Stimulated activated CD4-positive, alpha-beta T cell treated with anti-CD3 and anti-CD28 coated beads, Interleukin-12 subunit alpha, Interleukin-12 subunit beta, amount 100 ng/mL, for 24 hours (primary cell): ENCODE data around the gene DNMBP.
"Not testable (repeated sequence)": the region's sequence is repeated elsewhere in the genome, so short reads cannot be mapped to it uniquely, and the experiment has no call there.

Source experiments
- DNase-seq, 2 experiments: peaks; one replicate each; pipeline ENCODE4 v3.0.0-alpha.2; 2020; ENCODE audit warnings: low read depth in 2 of 2

The DNMBP gene

DNA sequence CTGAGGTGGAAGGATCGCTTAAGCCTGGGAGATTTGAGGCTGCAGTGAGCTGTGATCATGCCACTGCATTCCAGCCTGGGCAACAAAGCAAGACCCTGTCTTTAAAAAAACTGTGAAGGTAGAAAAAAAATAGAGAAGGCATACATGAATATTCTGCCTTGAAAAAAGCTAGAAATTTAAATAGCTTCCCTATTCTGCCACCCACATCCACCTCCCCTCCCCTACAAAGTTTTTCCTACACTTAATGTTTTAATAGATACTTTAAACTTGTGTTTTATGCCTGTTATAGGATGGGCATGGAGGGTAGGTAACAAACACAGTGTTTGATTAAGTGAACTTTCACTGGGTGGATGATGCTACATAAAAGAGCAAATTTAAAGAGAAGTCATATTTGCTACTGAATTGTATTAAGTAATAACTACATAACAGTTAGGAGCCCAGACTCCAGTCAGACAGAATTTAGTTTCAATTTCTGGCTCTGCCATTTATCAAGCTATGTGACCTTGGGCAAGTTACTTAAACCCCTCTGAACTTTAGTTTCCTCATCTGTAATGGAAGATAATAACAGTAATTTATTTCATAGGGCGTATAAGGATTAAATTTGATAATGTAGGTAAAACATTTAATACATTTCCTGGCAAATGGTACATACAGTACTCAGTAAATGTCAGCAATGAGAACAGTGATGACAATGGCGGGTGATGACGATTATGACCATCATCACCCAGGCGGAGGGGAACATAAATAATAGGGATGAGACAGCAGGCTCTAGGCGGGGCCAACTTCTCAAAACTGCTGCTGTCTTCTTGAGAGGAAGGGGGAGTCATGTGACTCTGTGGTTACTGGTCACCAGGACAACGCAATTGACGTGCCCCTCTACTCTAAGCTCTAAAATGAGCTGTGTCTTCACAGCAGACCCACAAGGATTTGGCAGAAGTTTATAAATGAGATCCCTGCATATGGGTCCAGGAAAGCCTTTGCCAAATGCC lies 15.8 kb downstream of the DNMBP start:
- peak; percentile 11 to 29 for DNase-seq

DNA sequence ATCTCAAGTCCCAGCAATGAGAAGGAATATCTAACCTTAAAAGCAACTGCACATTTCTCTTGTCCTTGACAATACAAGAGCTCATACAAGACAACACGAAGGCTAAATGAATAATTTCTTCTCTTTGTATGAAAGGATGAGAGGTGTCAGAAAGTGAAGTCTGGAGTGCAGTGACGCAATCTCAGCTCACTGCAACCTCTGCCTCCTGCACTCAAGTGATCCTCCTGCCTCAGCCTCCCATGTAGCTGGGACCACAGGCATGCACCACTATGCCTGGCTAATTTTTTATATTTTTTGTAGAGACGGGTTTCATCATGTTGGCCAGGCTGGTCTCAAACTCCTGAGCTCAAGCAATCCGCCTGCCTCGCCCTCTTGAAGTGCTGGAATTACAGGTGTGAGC lies 24.1 kb downstream of the DNMBP start:
- not testable (repeated sequence) for DNase-seq

DNA sequence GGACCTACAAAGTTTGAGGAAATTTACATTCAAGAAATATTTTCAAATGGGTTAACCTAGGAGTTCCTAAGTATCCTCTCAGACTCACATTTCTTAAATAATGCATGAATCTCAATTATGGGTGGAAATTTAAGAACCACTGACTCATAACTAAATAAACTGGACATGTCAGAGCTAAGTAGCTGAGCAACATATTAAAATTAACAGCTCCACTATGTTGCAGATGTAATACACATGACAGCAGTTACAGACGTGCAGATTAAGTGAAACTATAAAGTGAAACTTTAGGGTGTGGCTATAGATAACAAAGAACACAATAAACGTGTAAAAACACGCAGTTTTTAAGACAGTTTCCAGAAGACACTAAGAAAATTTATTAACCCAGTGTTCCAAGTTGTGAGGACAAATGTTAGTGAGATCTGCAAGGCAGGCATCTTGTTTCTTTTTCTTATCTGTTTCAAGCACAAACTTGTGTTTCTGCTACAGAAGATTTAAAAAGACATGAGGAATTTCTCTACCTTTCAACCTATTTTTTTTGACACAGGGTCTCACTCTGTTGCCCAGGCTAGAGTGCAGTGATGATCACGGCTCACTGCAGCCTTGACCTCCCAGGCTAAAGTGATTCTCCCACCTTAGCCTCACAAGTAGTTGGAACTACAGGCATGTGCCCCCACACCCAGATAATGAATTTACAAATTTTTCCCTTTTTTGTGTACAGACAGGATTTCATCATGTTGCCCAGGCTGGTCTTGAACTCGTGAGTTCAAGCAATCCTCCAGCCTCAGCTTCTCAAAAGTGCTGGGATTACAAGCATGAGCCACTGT lies 25.3 kb downstream of the DNMBP start:
- DNase-seq: no peak

DNA sequence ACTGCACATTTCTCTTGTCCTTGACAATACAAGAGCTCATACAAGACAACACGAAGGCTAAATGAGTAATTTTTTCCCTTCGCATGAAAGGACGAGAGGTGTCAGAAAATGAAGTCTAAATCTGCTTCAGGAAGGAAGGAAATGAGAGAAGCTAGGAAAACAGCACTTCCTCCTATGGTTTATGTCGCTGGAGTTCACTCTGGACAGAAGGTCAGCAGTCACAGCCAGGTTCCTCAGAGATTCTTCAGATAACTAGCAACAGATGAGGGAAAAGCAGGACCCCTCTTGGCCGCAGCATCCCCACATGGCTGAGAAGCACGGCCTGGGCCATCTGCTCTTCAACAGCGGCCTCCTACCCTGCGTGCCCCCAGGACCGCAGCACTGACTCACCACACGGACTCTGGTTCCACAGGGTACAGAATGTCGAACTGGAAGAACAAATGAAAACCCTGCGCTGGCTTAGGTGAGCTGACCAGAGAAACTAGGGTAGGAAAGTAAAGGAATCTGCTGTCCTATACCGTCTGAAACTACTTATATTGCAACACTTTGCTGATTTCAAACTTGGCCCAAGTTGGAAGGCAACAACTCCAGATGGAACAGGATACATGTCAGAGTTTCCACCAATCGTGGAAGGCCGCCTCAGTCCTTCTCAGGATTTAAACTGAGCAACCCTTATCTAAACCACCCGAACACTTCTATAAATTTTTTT lies 26.3 kb downstream of the DNMBP start:
- DNase-seq: no peak

DNA sequence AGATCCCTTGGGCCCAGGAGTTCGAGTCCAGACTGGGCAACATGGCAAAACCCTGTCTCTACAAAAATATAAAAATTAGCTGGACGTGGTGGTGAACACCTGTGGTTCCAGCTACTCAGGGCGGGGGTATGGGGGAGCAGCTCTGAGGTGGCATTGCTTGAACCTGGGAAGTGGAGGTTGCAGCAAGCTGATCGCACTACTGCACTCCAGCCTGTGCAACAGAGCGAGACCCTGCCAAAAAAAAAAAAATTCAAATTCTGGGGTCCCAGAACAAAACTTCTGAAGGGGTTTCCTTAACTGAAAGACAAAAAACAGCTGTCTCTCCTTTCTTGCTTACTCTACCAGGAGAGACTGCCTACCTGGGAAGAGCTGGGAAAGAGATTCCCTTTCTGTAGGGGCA lies 27.0 kb downstream of the DNMBP start:
- no peak for DNase-seq

DNA sequence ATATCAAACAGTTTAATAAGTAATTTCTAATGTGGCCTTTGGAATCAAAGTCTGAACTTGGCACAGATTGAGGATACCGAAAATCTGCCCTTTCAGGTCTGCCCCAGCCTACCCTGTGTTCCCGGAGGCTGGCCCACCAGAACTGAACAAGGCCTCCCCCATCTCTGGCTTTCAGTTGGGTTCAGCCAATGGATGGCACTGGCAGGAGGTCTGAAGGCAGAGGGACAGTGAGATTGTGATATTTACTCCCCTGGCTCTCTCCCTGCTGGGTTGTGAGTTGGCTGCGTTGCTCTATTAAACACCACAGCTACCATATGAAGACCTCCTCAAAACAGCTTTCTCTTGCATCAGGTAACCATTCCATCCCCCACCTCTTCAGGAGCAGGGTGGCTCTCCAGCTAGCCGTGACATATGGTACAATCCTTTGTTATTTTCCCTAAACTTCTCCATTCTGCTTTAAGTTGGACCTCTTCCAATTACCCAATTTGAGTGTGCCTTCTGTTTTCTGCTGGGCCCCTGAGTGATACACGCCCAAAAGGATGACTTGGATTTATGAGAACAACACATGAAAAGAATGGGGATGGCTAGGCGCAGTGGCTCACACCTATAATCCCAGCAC lies 28.1 kb downstream of the DNMBP start:
- no peak for DNase-seq

DNA sequence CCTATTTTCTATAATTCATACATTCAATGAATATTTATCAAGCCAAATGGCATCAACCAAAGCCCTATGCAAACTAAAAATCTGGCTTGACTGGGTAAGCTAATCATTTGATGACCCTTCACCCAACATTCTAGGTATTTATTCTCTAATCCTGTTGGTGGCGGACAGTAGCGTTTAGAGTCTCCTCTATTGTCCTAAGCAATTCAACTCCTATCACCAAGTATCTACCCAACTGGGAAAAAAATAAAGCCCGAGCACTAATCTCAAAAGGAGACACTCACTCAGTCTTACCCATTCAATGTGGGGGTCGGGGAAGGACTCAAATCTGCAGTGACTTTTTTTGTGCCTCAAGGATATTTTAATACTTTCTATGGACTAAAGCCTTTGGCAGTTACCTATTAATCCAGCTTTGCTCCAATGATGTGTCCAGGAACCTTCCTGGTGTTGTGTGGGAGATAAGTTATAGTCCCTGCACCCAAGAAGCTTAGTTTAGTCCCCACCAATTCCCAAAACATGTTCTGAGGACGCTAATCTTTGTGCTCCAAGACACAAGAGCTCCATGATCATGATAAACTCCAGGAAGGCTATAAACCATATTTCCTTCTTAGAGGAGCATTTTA lies 30.6 kb downstream of the DNMBP start:
- DNase-seq: no peak

DNA sequence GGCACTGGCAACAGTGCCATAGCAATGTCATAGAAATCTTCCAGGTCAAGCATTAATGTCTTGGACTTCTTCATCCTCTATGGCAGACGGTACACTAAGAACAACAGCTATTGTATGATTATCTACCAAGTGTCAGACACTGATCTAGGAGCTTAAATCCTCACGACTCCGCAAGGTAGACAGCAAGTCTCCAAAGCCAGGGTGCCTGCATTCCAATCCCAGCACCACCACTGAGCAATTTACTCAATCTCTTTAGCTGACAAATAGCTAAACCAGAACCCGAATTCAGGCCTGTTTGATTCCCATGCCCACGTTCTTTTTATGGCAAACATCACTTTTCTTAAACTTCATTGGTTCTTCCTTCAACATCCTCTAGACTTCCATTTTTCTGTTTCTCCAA lies 31.8 kb downstream of the DNMBP start:
- no peak for DNase-seq

DNA sequence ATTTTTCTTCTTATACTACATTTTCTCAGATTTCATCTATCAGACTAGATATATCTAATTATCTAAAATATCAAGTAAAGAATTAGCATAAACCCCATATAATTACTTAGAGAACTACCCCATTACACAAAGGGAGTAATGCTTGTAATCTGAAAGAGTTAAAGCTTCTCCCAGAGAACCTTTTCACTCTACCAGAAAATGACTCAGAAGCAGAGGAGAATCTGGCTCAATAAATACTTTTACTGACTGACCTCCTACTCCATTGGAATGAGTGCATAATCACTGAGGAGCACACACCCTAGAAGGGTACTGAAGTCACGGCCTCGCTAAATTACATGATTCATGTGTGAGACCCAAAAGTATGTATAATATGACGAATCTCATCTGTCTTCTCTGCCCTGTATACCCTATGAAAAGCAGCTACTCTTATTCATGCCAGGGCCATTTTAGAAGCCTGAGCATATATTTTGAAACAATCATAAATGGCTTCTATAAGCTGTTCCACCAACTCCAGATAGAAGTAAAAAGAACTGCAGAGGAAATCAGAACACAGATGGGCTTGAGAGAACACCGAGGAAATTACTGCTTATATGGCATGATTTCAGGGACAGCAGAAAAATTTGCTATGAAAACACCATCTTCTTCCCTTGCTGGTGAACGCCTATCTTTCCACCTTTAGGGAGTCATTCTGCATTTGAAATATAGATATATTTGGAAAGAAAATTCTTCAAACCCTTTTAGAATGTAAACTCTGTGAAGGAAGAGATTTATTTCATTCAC lies 32.7 kb downstream of the DNMBP start:
- no peak for DNase-seq

DNA sequence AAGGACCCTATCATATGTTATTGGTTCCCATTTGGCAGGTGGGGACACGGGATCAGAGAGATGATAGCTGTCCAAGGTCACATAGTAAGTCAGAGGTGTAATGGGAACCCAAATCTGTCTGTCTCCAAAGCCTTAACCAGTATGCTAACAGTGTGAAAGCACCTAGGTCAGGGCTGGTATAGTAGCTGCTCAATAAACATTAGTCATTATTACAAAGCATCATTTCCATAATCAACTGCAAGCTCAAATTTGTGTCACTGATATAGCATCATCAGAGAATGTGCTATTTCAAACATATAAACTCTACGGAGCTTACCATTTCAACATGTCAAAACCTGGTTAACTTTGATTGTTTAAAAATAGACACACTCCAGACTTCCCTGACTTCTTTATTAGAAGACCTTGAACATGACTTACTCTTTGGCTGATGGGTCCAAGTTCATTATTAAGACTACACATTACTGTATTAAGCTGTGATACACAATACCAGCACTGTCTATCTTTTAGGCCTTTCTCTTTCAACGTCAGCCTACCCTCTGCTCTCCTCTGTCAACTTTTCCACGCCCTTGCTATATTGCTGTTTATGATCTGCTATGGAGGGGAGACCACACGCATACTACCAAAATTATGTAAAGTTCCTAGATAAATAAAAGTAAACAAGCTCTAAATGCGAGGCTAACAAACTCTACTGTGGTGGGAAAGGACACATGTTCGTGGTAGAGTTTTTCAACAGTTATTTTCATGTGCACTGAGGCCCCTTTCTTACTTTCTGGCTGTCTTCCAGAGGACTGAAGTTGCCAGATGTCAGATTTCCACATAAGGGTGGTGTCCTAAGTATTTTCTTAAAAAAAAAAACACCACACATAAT lies 33.6 kb downstream of the DNMBP start:
- no peak for DNase-seq

DNA sequence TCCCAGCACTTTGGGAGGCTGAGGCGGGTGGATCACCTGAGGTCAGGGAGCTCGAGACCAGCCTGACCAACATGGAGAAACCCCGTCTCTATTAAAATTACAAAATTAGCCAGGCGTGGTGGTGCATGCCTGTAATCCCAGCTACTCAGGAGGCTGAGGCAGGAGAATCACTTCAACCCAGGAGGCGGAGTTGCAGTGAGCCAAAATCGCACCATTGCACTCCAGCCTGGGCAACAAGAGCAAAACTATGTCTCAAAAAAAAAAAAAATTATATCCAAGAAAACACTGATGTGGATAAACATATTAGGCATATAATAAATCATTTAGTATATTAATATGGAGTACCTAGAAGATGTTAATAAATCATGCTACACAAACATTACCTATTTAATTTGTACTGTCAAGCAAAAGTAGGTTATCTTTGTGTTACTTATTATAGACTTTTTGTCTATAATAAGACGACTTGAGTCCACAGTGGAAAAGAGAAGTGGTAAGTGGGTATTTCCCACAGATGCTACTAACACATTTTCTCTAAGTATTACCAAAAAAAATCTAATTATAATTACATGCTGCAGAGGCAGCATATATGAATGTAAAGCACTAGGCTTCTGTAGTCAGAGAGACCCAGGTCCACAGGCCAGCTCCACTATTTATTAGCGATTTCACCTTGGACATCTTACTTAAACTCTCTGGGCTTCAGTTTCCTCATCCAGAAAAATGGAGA lies 34.5 kb downstream of the DNMBP start:
- no peak for DNase-seq

DNA sequence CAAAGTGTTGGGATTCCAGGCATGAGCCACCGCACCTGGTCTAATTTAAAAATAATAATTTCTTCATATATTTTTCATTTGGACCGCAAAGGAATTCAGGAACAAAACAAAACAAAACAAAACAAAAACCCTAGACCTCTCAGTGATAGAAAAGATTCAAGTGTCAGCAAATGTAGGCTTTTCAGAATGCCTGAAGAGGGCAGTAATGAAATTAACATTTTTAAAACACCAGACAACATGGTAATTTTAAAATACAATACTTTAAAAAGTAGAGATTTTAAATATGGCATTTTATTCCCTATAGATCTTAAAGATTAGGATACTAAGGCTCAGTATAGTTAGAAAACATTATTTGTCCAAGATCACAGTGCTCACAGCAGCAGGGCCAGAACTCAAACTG lies 36.6 kb downstream of the DNMBP start:
- no peak for DNase-seq

DNA sequence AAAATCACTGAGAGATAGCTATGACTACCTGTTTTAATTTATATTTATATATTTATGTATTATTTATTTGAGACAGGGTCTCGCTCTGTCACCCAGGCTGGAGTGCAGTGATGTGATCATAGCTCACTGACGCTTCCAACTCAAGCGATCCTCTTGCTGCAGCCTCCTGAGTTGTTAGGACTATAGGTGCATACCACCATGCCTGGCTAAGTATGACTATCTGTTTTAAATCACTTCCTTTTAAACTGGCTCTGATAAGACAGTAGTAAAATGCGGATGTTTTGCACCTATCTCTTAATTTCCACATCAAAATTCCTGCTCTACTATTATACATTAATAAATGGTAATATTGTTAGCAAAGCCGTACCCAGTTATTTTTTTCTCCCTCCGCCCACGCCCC lies 41.8 kb downstream of the DNMBP start:
- DNase-seq: no peak

DNA sequence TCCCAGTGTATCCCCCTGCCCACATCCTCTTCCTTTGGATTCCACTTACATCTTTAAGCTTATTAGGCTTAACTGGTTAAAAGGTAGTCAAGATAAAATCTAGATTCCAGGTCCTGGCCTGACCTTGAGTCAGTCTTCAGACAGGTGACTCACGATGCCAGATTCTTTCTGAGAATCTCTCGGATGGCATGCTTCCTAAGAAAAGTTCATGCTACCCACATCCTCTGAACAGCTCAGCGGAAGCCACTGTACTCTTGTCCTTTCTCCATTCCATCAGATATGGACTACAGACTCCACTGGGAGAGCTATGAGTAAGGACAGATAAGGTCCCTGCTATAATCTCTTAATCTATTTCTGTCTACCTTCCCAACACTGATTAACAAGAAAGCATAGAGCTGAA lies 43.4 kb downstream of the DNMBP start:
- DNase-seq: no peak

DNA sequence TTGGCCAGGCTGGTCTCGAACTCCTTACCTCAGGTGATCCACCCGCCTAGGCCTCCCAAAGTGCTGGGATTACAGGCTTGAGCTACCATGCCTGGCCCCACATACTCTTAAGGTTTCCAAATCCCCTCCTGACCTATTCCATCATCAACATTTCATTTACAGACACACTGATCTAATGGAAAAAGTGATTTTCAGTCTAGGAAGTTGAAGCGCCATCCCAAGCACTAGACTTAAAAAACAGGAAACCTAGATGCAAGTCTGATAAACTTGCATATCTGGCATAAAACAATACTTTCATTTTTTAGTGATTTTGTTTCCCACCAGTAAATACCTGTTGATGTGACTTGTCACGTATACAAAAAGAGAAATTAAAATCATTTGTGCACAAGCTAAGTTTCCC lies 44.0 kb downstream of the DNMBP start:
- DNase-seq: no peak

DNA sequence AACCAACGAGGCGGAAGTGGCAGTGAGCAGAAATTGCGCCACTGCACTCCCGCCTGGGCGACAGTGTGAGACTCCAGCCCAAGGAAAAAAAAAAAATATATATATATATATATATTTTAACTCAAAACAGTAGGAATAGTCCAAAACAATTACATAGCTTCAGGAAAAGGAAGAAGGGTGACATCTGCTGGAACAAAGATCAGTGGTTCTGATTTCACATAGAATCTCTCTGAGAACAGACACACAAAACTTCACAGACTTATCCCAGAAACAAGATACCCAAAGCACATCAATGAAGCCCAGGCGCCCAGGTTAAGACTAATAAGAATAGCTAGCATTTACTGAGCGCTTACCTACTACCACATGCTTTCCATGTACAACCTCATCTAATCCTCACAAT lies 45.0 kb downstream of the DNMBP start:
- DNase-seq: no peak

DNA sequence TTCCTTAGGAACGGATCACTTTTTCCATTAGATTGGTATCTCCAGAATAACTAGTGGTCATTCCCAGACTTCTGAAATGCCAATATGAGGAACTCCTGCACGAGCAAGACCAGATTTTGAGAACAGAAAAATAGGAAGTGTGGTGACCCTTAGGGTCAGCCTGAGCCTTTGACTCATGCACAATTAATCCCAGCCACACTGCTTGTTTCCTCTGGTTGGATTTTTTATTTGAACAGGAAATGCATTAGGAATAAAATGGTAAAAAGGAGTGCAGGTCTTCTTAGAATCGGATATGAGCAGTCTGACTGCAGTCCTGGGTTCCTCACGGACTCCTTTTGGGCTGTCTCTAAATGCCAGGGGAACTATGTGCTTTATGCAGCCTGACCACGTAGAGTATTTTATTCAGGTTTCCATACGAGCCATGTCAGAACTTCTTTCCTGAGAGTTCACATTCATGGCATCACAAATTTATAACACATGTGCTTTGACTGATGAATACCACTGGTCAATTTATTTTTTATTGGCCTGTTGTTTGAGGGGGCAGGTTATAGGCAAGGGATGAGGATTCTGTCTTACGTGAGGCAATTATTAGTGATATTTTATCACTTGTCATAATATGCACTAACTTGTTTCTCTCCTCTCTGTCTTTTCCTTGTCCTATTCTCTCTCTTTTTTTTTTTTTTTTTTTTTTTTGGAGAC lies 46.1 kb downstream of the DNMBP start:
- DNase-seq: not testable (repeated sequence)

DNA sequence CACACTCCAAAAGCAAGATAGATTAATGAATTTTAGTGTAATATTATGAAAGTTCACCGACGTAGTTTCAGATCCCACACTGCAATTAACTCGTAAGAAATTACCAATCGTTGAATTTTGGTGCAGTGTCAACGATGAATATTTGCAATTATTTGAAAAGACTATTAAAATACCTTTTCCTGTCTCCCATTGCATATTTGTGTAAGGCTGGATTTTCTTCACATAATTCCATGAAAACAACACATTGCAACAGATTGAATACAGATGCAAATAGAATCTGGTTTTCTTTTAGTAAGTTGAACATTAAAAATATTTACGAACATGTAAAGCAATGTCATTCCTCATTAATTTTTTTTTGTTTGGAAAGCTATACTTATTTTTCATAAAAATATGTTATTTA lies 50.9 kb downstream of the DNMBP start:
- no peak for DNase-seq
